K562 (cell line): ENCODE measurements around the gene USB1. TPM values are rescaled to one million over a fixed set of nuclear protein-coding genes. Genes with fewer than 3 reads are reported as not detected.

Experiments used
- CC2D1A ChIP-seq: fragments of 450-650 bp; IDR thresholded peaks from 2 replicates; pipeline ENCODE4 v1.6.1; 2017; ENCODE audit warnings: mild to moderate bottlenecking
- CREBBP ChIP-seq: IDR thresholded peaks from one replicate; pipeline ENCODE4 v1.6.1; 2012; ENCODE audit warnings: low read depth, mild to moderate bottlenecking, control low read depth, inconsistent platforms, low read length
- FOXA1 ChIP-seq: fragments of 450-650 bp; IDR thresholded peaks from 2 replicates; pipeline ENCODE4 v1.6.1; 2016; ENCODE audit warnings: mild to moderate bottlenecking, borderline replicate concordance
- LARP7 ChIP-seq: fragments of 450-650 bp; IDR thresholded peaks from 2 replicates; pipeline ENCODE4 v1.6.1; 2016
- LCOR ChIP-seq: sonication (generic); formaldehyde crosslinking; IDR thresholded peaks from 2 replicates; pipeline ENCODE4 v1.8.0; 2022; ENCODE audit warnings: mild to moderate bottlenecking, missing genetic modification reagents
- MTA2 ChIP-seq: fragments of 450-650 bp; IDR thresholded peaks from 2 replicates; pipeline ENCODE4 v1.6.1; 2016; ENCODE audit warnings: low read depth
- PRMT5 ChIP-seq: sonication (generic); formaldehyde crosslinking; IDR thresholded peaks from 2 replicates; pipeline ENCODE4 v1.5.0; 2020; ENCODE audit warnings: missing genetic modification reagents
- TEAD1 ChIP-seq, 2 experiments: fragments of 450-650 bp in 1 of 2; sonication (generic) in 1 of 2; formaldehyde crosslinking; IDR thresholded peaks; 2 replicates each; pipeline versions ENCODE4 v1.4.0 to v1.8.0; 2020 to 2022; ENCODE audit warnings: mild to moderate bottlenecking in 2 of 2, missing genetic modification reagents in 1 of 2
- ZNF436 ChIP-seq: fragments of 250-450, 450-650 bp; sonication (Bioruptor Pico); formaldehyde crosslinking; IDR thresholded peaks from 2 replicates; pipeline ENCODE4 v1.7.0; 2020; ENCODE audit warnings: mild to moderate bottlenecking
- polyA plus RNA-seq, 8 experiments: library from polyadenylated mRNA; depleted of rRNA in 4 of 8; stranded (reverse) in 5 of 8; unstranded in 3 of 8; fragments of >200 nt; fragmentation: Nextera tagmentation in 2 of 8; fragmentation: Illumina TruSeq in 1 of 8; extraction: Ambion mirVana in 2 of 8; extraction: Trizol in 1 of 8; gene quantifications; 2 replicates each; pipeline versions ENCODE4 v1.2.1 to v1.2.3, GENCODE V29; 2011 to 2014; ENCODE audit warnings: inconsistent platforms in 1 of 8, missing spikeins in 1 of 8
- total RNA-seq, 7 experiments: library from RNA; depleted of rRNA in 6 of 7; stranded (reverse); fragments of >200 nt in 6 of 7; fragmentation: Illumina TruSeq in 2 of 7; extraction: Trizol in 2 of 7; gene quantifications; 2 replicates each; pipeline versions ENCODE4 v1.2.1 to v1.2.3, GENCODE V29; 2011 to 2021; ENCODE audit warnings: low replicate concordance in 1 of 7
- TF ChIP-seq, protein P1 (sequence below): fragments of 450-650 bp; IDR thresholded peaks from 2 replicates; pipeline ENCODE4 v1.6.1; 2018; ENCODE audit warnings: mild to moderate bottlenecking, low read depth; ENCODE audit not compliant: partially characterized antibody
- TF ChIP-seq, protein P2 (sequence below), 2 experiments: fragments of 450-650 bp; IDR thresholded peaks; 2 replicates each; pipeline ENCODE4 v1.6.1; 2016; ENCODE audit warnings: mild to moderate bottlenecking in 2 of 2, borderline replicate concordance in 1 of 2, low read depth in 1 of 2, moderate library complexity in 1 of 2
- TF ChIP-seq, protein P3 (sequence below), 3 experiments: IDR thresholded peaks in 2 of 3; conservative IDR thresholded peaks in 1 of 3; 2 replicates each; pipeline ENCODE4 v1.5.1; 2011 to 2012; ENCODE audit warnings: low read length in 3 of 3, mild to moderate bottlenecking in 3 of 3, control low read depth in 2 of 3, improper control_type of control experiment in 1 of 3, inconsistent platforms in 1 of 3, low read depth in 1 of 3, mixed read lengths in 1 of 3, moderate library complexity in 1 of 3; ENCODE audit not compliant: insufficient read depth in 2 of 3
- TF ChIP-seq, protein P4 (sequence below), 2 experiments: fragments of 450-650 bp in 1 of 2; sonication (generic) in 1 of 2; formaldehyde crosslinking in 1 of 2; IDR thresholded peaks in 1 of 2; conservative IDR thresholded peaks in 1 of 2; 2 replicates each; pipeline versions ENCODE4 v1.6.1 to v1.8.1; 2016 to 2023; ENCODE audit warnings: mild to moderate bottlenecking in 2 of 2, moderate library complexity in 2 of 2, inconsistent platforms in 1 of 2, missing genetic modification reagents in 1 of 2

USB1 gene
- total and polyA plus RNA-seq, 9 of the 15 experiments (the other 6 are each of a cell fraction or from before 2014, with no cell fraction given) = 11.6 to 73.6 (median 19.4) TPM

DNA sequence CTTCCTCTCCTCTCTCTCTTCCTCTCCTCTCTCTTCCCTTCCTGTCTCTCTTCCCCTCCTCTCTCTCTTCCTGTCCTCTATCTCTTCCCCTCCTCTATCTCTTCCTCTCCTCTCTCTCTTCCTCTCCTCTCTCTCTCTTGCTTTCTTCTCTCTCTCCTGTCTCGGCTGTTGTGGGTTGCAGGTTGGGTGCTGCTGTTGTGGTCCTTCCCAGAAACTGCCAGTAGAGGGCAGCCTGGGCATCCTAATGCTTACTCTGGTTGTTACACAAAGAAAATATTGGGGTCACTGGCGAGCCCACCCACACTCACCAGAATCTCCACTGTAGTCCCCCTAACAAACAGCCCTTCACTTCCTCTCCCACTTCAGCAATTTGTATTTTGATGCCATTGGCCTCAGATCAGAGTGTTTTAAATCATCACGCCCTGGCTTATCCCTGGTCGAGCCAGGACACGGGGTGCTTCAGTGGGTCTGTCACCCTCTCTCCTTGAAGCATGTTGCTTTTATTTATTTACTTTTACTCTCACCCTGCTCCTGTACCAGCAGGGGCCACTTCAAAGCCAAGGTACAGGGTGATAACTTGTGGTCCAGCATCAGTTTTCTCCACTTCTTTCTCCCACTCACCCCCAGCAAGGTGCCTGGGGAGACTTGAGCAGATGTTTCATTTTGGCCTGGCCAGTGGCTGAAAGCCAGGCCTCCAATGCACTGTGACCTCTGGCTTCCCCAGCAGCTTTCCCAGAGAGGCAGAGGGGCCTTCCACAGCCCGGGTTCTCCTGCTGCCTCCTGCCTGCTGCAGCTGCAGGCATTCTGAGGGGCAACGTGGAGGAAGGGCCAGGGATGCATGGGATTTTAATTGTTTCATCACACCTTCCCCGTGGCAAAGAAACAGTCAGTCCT is 19.7 kb downstream of the USB1 start (continued):
- no peak for TF ChIP-seq FOXA1
- no peak for TF ChIP-seq PRMT5
- no peak for TF ChIP-seq LCOR
- TF ChIP-seq ZNF436 (CRISPR knock-in tag) = no peak
- TF ChIP-seq MTA2 = peak; percentile 31; the same call in 1 of the 2 replicates
- TF ChIP-seq, protein P1, sequence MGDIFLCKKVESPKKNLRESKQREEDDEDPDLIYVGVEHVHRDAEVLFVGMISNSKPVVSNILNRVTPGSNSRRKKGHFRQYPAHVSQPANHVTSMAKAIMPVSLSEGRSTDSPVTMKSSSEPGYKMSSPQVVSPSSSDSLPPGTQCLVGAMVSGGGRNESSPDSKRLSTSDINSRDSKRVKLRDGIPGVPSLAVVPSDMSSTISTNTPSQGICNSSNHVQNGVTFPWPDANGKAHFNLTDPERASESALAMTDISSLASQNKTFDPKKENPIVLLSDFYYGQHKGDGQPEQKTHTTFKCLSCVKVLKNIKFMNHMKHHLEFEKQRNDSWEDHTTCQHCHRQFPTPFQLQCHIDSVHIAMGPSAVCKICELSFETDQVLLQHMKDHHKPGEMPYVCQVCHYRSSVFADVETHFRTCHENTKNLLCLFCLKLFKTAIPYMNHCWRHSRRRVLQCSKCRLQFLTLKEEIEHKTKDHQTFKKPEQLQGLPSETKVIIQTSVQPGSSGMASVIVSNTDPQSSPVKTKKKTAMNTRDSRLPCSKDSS = no peak
- TF ChIP-seq TEAD1 (CRISPR knock-in tag; IDR thresholded peaks at IDR 0.05) = no peak
- TF ChIP-seq, protein P2, sequence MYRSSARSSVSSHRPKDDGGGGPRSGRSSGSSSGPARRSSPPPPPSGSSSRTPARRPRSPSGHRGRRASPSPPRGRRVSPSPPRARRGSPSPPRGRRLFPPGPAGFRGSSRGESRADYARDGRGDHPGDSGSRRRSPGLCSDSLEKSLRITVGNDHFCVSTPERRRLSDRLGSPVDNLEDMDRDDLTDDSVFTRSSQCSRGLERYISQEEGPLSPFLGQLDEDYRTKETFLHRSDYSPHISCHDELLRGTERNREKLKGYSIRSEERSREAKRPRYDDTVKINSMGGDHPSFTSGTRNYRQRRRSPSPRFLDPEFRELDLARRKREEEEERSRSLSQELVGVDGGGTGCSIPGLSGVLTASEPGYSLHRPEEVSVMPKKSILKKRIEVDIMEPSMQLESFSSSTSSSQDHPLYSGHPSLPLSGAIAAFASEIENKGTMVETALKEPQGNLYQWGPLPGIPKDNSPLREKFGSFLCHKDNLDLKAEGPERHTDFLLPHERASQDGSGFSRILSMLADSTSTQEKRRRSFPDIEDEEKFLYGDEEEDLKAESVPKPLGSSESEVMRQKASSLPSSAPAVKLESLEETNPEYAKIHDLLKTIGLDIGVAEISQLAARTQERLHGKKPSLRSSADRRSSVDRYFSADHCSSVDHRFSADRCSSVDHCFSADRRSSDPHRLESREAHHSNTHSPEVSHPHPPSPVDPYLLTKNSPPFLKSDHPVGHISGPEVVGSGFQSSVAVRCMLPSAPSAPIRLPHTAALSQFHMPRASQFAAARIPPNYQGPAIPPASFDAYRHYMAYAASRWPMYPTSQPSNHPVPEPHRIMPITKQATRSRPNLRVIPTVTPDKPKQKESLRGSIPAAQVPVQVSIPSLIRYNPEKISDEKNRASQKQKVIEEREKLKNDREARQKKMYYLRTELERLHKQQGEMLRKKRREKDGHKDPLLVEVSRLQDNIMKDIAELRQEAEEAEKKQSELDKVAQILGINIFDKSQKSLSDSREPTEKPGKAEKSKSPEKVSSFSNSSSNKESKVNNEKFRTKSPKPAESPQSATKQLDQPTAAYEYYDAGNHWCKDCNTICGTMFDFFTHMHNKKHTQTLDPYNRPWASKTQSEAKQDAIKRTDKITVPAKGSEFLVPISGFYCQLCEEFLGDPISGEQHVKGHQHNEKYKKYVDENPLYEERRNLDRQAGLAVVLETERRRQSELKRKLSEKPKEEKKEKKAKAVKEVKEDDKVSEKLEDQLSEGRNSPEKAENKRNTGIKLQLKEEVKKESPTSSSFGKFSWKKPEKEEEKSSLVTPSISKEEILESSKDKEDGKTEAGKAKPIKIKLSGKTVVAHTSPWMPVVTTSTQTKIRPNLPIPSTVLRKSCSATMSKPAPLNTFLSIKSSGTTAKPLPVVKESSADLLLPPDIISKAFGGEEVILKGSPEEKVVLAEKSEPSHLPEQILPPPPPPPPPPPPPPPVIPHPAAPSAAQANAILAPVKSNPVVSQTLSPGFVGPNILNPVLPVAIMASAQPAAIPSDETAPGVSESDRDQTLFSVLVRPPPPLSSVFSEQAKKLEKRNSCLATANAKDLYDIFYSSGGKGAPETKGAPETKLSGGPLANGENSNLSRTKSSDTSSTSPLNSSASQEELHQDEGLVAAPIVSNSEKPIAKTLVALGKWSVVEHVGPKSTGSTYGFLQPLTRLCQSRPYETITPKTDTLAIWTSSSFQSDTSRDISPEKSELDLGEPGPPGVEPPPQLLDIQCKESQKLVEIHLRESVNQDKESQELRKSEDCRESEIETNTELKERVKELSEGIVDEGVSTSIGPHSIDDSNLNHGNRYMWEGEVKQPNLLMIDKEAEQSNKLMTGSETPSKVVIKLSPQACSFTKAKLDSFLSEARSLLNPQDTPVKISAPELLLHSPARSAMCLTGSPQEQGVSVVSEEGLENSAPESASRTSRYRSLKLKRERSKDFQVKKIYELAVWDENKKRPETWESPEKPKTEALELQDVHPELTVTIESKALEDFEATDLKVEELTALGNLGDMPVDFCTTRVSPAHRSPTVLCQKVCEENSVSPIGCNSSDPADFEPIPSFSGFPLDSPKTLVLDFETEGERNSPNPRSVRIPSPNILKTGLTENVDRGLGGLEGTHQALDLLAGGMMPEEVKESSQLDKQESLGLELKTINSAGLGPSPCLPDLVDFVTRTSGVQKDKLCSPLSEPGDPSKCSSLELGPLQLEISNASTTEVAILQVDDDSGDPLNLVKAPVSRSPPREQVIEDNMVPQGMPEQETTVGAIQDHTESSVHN (IDR thresholded peaks at IDR 0.05; ENCODE audit: borderline replicate concordance in 1 of 2, low read depth in 1 of 2) = no peak
- TF ChIP-seq, protein P3, sequence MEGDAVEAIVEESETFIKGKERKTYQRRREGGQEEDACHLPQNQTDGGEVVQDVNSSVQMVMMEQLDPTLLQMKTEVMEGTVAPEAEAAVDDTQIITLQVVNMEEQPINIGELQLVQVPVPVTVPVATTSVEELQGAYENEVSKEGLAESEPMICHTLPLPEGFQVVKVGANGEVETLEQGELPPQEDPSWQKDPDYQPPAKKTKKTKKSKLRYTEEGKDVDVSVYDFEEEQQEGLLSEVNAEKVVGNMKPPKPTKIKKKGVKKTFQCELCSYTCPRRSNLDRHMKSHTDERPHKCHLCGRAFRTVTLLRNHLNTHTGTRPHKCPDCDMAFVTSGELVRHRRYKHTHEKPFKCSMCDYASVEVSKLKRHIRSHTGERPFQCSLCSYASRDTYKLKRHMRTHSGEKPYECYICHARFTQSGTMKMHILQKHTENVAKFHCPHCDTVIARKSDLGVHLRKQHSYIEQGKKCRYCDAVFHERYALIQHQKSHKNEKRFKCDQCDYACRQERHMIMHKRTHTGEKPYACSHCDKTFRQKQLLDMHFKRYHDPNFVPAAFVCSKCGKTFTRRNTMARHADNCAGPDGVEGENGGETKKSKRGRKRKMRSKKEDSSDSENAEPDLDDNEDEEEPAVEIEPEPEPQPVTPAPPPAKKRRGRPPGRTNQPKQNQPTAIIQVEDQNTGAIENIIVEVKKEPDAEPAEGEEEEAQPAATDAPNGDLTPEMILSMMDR (IDR thresholded peaks at IDR 0.05 in 2 of 3, conservative IDR thresholded peaks at IDR 0.05 in 1 of 3; ENCODE audit: insufficient read depth in 2 of 3, low read depth in 1 of 3, low read length in 3 of 3) = peak; percentile 83 to 93 (median 90)
- TF ChIP-seq, protein P4, sequence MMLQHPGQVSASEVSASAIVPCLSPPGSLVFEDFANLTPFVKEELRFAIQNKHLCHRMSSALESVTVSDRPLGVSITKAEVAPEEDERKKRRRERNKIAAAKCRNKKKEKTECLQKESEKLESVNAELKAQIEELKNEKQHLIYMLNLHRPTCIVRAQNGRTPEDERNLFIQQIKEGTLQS (IDR thresholded peaks at IDR 0.05) = no peak
- TF ChIP-seq, protein P4 (CRISPR knock-in tag; conservative IDR thresholded peaks at IDR 0.05) = no peak
- peak; percentile 86 for TF ChIP-seq CC2D1A
- no peak for TF ChIP-seq CREBBP
- TF ChIP-seq LARP7 = peak; percentile 91; the same call in 1 of the 2 replicates
